ENCODE measurements around the gene CES1.

- TF ChIP-seq CTCF (IDR thresholded peaks at IDR 0.05; ENCODE audit: low read depth, low read length, poor library complexity, severe bottlenecking) (no peak), EZH2phosphoT487 (IDR thresholded peaks at IDR 0.05; ENCODE audit: borderline replicate concordance, low read length) (no peak)
Measured at GRCh38 chr16:55817236-55817912, 15.5 kb downstream of the CES1 start.
